HFFc6 (cell line): ENCODE data around the gene HOXA2. TPM values are rescaled to one million over a fixed set of nuclear protein-coding genes. Genes with fewer than 3 reads are reported as not detected.

ENCODE experiments used
- DNase-seq: peaks from one replicate; pipeline ENCODE4 v3.0.0-alpha.2; 2018
- H3K27ac Mint-ChIP-seq: 2 replicates; pipeline ENCODE4 v1.8.0; 2020; ENCODE audit warnings: mild to moderate bottlenecking, mixed read lengths
- H3K27me3 Mint-ChIP-seq: 2 replicates; pipeline ENCODE4 v1.8.0; 2021; ENCODE audit warnings: mild to moderate bottlenecking, moderate library complexity, mixed read lengths; ENCODE audit not compliant: insufficient read depth
- H3K36me3 Mint-ChIP-seq: 2 replicates; pipeline ENCODE4 v1.8.0; 2021; ENCODE audit warnings: low read depth, mixed read lengths
- H3K4me1 Mint-ChIP-seq: 2 replicates; pipeline ENCODE4 v1.8.0; 2020; ENCODE audit warnings: low read depth, mixed read lengths
- H3K4me3 Mint-ChIP-seq: 2 replicates; pipeline ENCODE4 v1.8.0; 2020; ENCODE audit warnings: mild to moderate bottlenecking, moderate library complexity, mixed read lengths
- H3K9me3 Mint-ChIP-seq: 2 replicates; pipeline ENCODE4 v1.8.0; 2020; ENCODE audit warnings: mild to moderate bottlenecking, mixed read lengths
- total RNA-seq, 6 experiments: library from RNA; stranded (reverse); fragmentation: NEBNext Ultra II Directional; extraction: Animal tissue kit (Norgen Biotek cat#: 25700); gene quantifications; 2 replicates in 1 of 6; 3 replicates in 5 of 6; pipeline ENCODE4 v1.2.3, GENCODE V29; 2021
- TF ChIP-seq, protein P1 (sequence below): fragments of 200-600 bp; sonication (generic); IDR thresholded peaks from 2 replicates; pipeline ENCODE4 v1.5.0; 2021; ENCODE audit warnings: antibody characterized with exemption, mild to moderate bottlenecking

HOXA2 gene
- total RNA-seq, 6 experiments from 2014 or later: 0.10 to 0.17 (median 0.14) TPM; not detected in 3

DNA sequence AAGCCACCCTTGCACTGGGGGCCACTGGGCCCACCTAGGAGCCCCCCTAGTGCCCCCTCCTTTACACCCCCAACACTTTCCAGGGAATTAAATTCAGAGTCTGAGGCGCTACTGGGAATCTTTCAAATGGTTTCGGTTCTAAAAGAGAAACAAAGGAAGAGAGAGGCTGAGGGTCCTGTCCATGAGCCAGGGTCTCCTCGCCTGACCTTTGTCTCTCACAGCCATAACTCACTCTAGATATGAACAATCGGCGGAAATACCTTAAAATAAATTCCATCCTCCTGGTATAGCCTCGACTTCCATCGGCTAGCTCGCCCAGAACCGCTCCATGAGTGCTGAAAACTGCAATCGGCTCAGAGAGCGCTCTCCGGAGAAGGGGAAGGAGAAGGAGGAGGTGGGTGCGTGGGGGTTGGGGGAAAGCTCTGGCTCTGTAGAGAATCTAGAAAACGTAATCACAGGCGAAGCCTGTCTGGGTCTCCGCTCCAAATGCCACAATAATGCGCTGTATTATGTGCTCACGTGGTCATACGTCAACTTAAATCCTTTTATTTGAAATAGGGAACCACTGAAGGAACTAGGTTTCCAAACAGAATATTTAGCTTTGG is 15.5 kb upstream of the HOXA2 start:
- no peak for DNase-seq
- no peak overlapping the region for H3K27ac Mint-ChIP-seq
- no peak overlapping the region for H3K4me3 Mint-ChIP-seq
- H3K9me3 Mint-ChIP-seq: no peaks in the 10 kb centered on the region
- peaks cover 15% of the 10 kb centered on the region for H3K4me1 Mint-ChIP-seq
- H3K36me3 Mint-ChIP-seq: no peaks in the 10 kb centered on the region; the same call in 1 of the 2 replicates
- TF ChIP-seq, protein P1, sequence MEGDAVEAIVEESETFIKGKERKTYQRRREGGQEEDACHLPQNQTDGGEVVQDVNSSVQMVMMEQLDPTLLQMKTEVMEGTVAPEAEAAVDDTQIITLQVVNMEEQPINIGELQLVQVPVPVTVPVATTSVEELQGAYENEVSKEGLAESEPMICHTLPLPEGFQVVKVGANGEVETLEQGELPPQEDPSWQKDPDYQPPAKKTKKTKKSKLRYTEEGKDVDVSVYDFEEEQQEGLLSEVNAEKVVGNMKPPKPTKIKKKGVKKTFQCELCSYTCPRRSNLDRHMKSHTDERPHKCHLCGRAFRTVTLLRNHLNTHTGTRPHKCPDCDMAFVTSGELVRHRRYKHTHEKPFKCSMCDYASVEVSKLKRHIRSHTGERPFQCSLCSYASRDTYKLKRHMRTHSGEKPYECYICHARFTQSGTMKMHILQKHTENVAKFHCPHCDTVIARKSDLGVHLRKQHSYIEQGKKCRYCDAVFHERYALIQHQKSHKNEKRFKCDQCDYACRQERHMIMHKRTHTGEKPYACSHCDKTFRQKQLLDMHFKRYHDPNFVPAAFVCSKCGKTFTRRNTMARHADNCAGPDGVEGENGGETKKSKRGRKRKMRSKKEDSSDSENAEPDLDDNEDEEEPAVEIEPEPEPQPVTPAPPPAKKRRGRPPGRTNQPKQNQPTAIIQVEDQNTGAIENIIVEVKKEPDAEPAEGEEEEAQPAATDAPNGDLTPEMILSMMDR: no peak
- H3K27me3 Mint-ChIP-seq: peaks cover 25% of the 10 kb centered on the region

DNA sequence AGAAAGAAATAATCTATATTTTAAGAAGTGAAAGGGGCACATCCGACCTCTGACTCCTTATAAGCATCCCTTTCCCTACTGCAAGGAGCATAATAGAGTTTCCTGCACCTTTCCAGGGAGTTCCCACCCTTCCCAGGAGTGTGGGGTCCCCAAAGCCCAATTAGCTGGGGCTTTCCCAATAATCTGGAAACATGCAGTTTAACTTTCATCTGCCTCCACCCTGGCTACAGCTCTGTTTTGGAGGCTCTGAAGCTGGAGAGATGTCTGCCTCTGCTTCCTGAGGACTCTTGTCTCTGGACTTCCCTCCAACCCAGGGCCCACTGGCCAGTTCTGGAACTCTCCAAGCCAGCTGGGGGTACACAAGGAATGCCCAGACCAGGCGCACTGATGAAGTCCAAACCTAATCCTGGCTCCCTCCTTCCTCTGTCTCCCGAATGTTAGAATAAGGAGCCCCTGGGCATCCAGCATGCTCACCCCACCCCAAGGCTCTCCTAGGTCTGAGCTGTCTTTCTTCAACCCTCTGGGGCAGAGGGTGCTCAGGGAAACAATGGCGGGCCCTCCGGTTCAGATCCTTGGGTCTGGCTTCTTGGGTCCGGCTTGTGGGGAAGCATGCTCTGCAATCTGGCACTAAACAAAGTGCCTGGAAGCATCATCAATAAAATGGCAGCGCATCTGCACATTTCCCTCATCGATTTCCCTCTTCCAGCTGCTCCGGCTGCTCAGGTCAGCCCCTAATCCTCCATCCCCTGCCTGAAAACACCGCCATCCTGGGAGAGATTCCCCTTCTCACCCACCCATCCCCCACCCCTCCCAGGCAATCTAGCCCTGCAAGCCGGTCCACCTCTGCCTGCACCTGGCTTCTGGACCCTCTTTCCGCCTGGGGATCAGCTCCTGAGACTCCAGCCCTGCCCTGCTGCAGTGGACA is 14.7 kb upstream of the HOXA2 start:
- peaks cover 15% of the 10 kb centered on the region for H3K4me1 Mint-ChIP-seq
- TF ChIP-seq, protein P1: no peak
- no peaks in the 10 kb centered on the region; the same call in 1 of the 2 replicates for H3K36me3 Mint-ChIP-seq
- no peak overlapping the region for H3K4me3 Mint-ChIP-seq
- H3K27ac Mint-ChIP-seq: no peak overlapping the region
- DNase-seq: no peak
- peaks cover 22% of the 10 kb centered on the region for H3K27me3 Mint-ChIP-seq
- H3K9me3 Mint-ChIP-seq: no peaks in the 10 kb centered on the region

DNA sequence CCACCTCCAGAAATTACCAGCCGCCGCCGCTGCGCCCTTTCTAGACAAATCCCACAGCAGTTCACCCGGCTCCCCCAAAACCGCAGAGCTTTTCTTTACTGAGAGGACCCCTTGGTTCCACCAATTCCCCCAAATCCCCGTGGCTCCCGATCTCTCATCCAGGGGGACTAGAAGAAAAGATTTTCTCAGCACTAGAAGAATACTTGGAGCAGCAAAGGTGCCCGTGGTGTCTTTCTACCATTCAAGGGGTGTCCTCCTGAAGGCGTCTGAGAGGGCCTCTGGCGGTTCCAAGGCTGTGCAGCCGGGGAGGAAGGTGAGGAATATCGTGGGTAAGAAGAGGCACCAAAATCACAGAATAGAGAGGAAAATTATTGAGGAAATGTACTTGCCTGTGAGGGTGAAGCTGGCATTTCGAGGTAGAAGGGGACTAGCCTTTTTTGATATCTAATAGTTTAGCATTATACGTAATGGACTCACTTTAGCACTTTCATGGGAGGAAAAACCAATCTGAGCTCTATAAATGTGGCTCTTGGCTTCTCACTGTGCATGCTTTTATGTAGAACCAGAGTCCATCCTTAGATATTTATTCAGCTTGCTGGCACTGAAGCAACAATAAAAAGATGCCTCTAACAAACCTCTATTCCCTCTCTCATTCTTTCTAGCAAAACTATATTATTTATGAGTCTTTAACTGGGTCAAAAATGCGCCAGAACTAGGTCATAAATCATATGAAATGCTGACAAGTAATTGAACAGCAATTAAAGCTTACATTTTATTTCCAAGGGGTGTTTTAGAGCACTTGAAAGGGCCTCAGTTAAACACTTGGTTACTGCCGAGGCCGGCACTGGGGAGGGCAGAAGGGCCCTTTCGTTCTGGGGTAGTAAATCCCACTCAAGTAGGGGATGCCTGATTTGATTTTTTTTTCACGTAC is 13.8 kb upstream of the HOXA2 start:
- H3K27ac Mint-ChIP-seq: no peak overlapping the region
- H3K4me1 Mint-ChIP-seq: peaks cover 23% of the 10 kb centered on the region
- H3K36me3 Mint-ChIP-seq: no peaks in the 10 kb centered on the region; the same call in 1 of the 2 replicates
- peaks cover 22% of the 10 kb centered on the region for H3K27me3 Mint-ChIP-seq
- DNase-seq: no peak
- TF ChIP-seq, protein P1: no peak
- H3K9me3 Mint-ChIP-seq: no peaks in the 10 kb centered on the region
- H3K4me3 Mint-ChIP-seq: no peak overlapping the region

DNA sequence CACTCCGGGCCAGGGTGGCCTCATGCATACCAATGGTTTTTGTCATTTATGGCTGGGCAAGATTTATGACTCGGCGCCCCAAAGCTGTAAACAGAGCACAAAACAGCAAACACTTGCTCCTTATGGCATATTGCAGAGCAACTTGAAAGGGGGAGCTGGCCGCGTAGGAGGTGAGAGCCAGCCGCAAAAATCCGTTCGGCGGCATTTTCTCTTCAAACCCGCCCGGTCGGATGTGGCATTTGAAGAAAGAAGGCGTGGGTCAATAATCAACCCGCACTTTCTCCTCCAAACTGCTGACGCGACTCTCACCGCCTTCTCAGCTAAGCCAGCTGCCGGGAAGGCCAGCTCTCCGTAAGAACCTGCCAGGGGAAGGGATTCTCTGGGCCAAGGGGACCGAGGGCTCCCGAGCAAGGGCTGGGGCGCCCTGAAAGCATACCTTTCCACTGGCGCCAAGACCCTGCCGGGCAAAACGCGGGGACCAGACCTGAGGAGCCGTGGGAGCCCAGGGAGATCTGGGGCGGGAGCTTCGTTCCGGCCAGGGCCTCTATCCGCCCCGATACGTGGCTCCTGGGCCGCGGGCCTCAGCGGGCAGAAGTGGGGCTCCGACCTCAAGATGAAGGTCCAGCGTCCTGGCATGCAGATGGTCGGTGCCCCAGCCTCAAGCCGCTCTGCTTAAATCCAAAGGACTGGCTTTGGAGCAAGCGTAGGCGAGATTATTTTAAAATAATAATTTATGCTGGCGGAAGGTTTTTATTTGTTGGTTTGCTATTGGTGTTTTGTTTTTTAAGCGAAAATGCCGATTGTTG is 12.9 kb upstream of the HOXA2 start:
- H3K27ac Mint-ChIP-seq: peak overlapping the region; percentile 42; the same call in 1 of the 2 replicates
- peak; percentile 67 for DNase-seq
- TF ChIP-seq, protein P1: no peak
- H3K9me3 Mint-ChIP-seq: no peaks in the 10 kb centered on the region
- peaks cover 22% of the 10 kb centered on the region for H3K27me3 Mint-ChIP-seq
- H3K4me3 Mint-ChIP-seq: peak overlapping the region; percentile 64
- peaks cover 31% of the 10 kb centered on the region for H3K4me1 Mint-ChIP-seq
- no peaks in the 10 kb centered on the region; the same call in 1 of the 2 replicates for H3K36me3 Mint-ChIP-seq
